HT-29 (cell line): ENCODE data around the gene HERC6. TPM values are rescaled to one million over a fixed set of nuclear protein-coding genes. Genes with fewer than 3 reads are reported as not detected.
"Not testable (repeated sequence)": the region's sequence is repeated elsewhere in the genome, so short reads cannot be mapped to it uniquely, and the experiment has no call there.

Experiments used
- DNase-seq: peaks from one replicate; pipeline ENCODE4 v3.0.0-alpha.2; 2015; ENCODE audit warnings: low spot score
- total RNA-seq: library from RNA; depleted of rRNA; stranded (reverse); fragments of >200 nt; shearing (Covaris generic); gene quantifications from 2 replicates; pipeline ENCODE4 v1.2.3, GENCODE V29; 2014

HERC6 gene
- total RNA-seq, 1 experiment from 2014 or later: 12.8 TPM

- DNase-seq: no peak
Measured at GRCh38 chr4:88446124-88446523, 67.5 kb downstream of the HERC6 start.

- DNase-seq: no peak
Measured at GRCh38 chr4:88447371-88448095, 68.9 kb downstream of the HERC6 start.

GRCh38 chr4:88448211-88448765, 69.6 kb downstream of the HERC6 start:
- not testable (repeated sequence) for DNase-seq

- no peak for DNase-seq
Measured at GRCh38 chr4:88448889-88449288, 70.2 kb downstream of the HERC6 start.

GRCh38 chr4:88449290-88449689, 70.6 kb downstream of the HERC6 start:
- no peak for DNase-seq

- no peak for DNase-seq
Measured at GRCh38 chr4:88451205-88451604, 72.6 kb downstream of the HERC6 start.

GRCh38 chr4:88452912-88453311, 74.3 kb downstream of the HERC6 start:
- DNase-seq: no peak

- peak; percentile 91 for DNase-seq
Measured at GRCh38 chr4:88456670-88457306, 78.1 kb downstream of the HERC6 start, which contains the start of gene HERC5. HERC5 (plus strand) TSS chr4:88457119; CDS start chr4:88457270, 151 bp downstream.

- no peak for DNase-seq
Measured at GRCh38 chr4:88457307-88458103, 78.9 kb downstream of the HERC6 start.

- DNase-seq: no peak
Measured at GRCh38 chr4:88458104-88458740, 79.6 kb downstream of the HERC6 start.

- DNase-seq: no peak
Measured at GRCh38 chr4:88465653-88466192, 87.1 kb downstream of the HERC6 start.

GRCh38 chr4:88467392-88467791, 88.7 kb downstream of the HERC6 start:
- no peak for DNase-seq

GRCh38 chr4:88477229-88477860, 98.7 kb downstream of the HERC6 start:
- no peak for DNase-seq

GRCh38 chr4:88478247-88478646, 99.6 kb downstream of the HERC6 start:
- DNase-seq: no peak

- no peak for DNase-seq
Measured at GRCh38 chr4:88481537-88481936, 102.9 kb downstream of the HERC6 start.

GRCh38 chr4:88489100-88489761, 110.6 kb downstream of the HERC6 start:
- DNase-seq: no peak
